Measurements from ENCODE around the gene AP5Z1. TPM values are rescaled to one million over a fixed set of nuclear protein-coding genes. Genes with fewer than 3 reads are reported as not detected.

The AP5Z1 gene
- total and polyA plus RNA-seq, 2 donors (not counting 1 experiment from before 2014, with no cell fraction given): 99.7 to 113 TPM

DNA sequence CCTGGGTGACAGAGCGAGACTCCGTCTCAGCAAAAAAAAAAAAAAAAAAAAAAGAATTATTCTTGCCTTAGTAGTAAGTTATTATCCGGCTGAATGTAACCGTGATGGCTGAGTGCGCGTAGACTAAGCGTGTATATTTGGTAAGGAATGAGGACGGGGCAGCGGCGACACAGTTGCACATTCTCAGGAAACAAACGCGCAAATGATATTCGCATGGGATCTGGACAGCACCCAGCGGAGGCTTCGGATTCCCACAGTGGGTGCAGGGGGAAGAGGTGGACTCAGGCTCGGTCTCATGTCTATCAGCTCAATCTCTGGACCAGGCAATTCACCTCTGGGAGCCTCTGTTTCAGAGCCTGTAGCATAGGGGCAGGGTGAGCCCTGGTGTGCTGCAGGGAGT is 57.3 kb downstream of the AP5Z1 start:
- intact Hi-C loops (cut with micrococcal nuclease): loop anchor here (5.0 kb wide), 1 partner anchor 620 kb away; no protein-coding TSS in a partner anchor
- Histone ChIP-seq H3K4me1 (ENCODE audit: control insufficient read depth in 2 of 2, insufficient read depth in 2 of 2, low read length in 2 of 2) (no peaks in the 10 kb centered on the region), H3K27me3 (replicated peaks in 1 of 4; ENCODE audit: control extremely low read depth in 1 of 4, control insufficient read depth in 3 of 4, insufficient read depth in 4 of 4, low read length in 3 of 4) (no peaks in the 10 kb centered on the region), H3K4me2 (replicated peaks; ENCODE audit: low read depth, low read length, poor library complexity, severe bottlenecking) (no peak overlapping the region), H3K79me2 (ENCODE audit: control insufficient read depth, insufficient read depth, low read length) (no peaks in the 10 kb centered on the region), H2AFZ (ENCODE audit: insufficient read depth, low read depth, low read length, poor library complexity, severe bottlenecking) (no peak overlapping the region), H3K9me3 (ENCODE audit: control extremely low read depth in 1 of 3, control insufficient read depth in 2 of 3, insufficient read depth in 1 of 3, low read length in 2 of 3) (peaks cover 0 to 14% (median 0%) of the 10 kb centered on the region in 3 donors), H4K20me1 (ENCODE audit: control insufficient read depth, insufficient read depth, low read length, poor library complexity, severe bottlenecking) (no peaks in the 10 kb centered on the region), H3K27ac (ENCODE audit: low read length in 2 of 2) (no peak overlapping the region), H3K4me3 (ENCODE audit: control extremely low read depth in 1 of 5, extremely low read depth in 1 of 5, insufficient read depth in 1 of 5, low read depth in 2 of 5, low read length in 4 of 5) (no peak overlapping the region), H3K36me3 (replicated peaks in 1 of 2; ENCODE audit: control extremely low read depth in 1 of 2, control insufficient read depth in 1 of 2, extremely low read depth in 1 of 2, insufficient read depth in 2 of 2, low read length in 1 of 2) (no peaks in the 10 kb centered on the region), H3K9ac (ENCODE audit: low read length) (no peak overlapping the region)
- DNase-seq (no peak), ATAC-seq (ENCODE audit: low read depth) (no peak)
- TF ChIP-seq EZH2 (IDR thresholded peaks at IDR 0.05; ENCODE audit: borderline replicate concordance, insufficient read depth, low read depth, low read length, poor library complexity, severe bottlenecking) (no peak), CTCF (IDR thresholded peaks at IDR 0.05) (no peak)
- Mint-ChIP-seq H3K4me3 (no peak overlapping the region), H3K27me3 (no peaks in the 10 kb centered on the region), H3K9me3 (ENCODE audit: insufficient read depth) (no peaks in the 10 kb centered on the region), H3K4me1 (no peaks in the 10 kb centered on the region), H3K27ac (no peak overlapping the region)
- WGBS (ENCODE audit: insufficient coverage): 97% methylated on average over 16 of the region's 16 CpGs
- ChIA-PET CTCF (interaction anchor here (0.8 kb wide), 1 partner anchor 253 kb away, joined by 3 read pairs; no protein-coding TSS in a partner anchor), POLR2A (no interaction called here)

- no peaks in the 10 kb centered on the region for H3K27me3 ChIP-seq (replicated peaks in 1 of 4; ENCODE audit: control extremely low read depth in 1 of 4, control insufficient read depth in 3 of 4, insufficient read depth in 4 of 4, low read length in 3 of 4)
- H4K20me1 ChIP-seq (ENCODE audit: control insufficient read depth, insufficient read depth, low read length, poor library complexity, severe bottlenecking): no peaks in the 10 kb centered on the region
- no peak overlapping the region for H3K4me2 ChIP-seq (replicated peaks; ENCODE audit: low read depth, low read length, poor library complexity, severe bottlenecking)
- 81% methylated on average over 15 of the region's 17 CpGs for WGBS (ENCODE audit: insufficient coverage)
- no peak for DNase-seq
- CTCF ChIA-PET: interaction anchor here (0.6 kb wide), 1 partner anchor 139 kb away, joined by 3 read pairs; no protein-coding TSS in a partner anchor
- no peaks in the 10 kb centered on the region for H3K36me3 ChIP-seq (replicated peaks in 1 of 2; ENCODE audit: control extremely low read depth in 1 of 2, control insufficient read depth in 1 of 2, extremely low read depth in 1 of 2, insufficient read depth in 2 of 2, low read length in 1 of 2)
- POLR2A ChIA-PET: no interaction called here
- ATAC-seq (ENCODE audit: low read depth): no peak
- H3K9ac ChIP-seq (ENCODE audit: low read length): no peak overlapping the region
- H3K4me1 ChIP-seq (ENCODE audit: control insufficient read depth in 2 of 2, insufficient read depth in 2 of 2, low read length in 2 of 2): no peaks in the 10 kb centered on the region
- H2AFZ ChIP-seq (ENCODE audit: insufficient read depth, low read depth, low read length, poor library complexity, severe bottlenecking): no peak overlapping the region
- H3K4me3 Mint-ChIP-seq: no peak overlapping the region
- no peak overlapping the region for H3K27ac ChIP-seq (ENCODE audit: low read length in 2 of 2)
- H3K4me3 ChIP-seq (ENCODE audit: control extremely low read depth in 1 of 5, extremely low read depth in 1 of 5, insufficient read depth in 1 of 5, low read depth in 2 of 5, low read length in 4 of 5): no peak overlapping the region
- no peak overlapping the region for H3K27ac Mint-ChIP-seq
- no peaks in the 10 kb centered on the region for H3K27me3 Mint-ChIP-seq
- H3K79me2 ChIP-seq (ENCODE audit: control insufficient read depth, insufficient read depth, low read length): no peaks in the 10 kb centered on the region
- no peaks in the 10 kb centered on the region for H3K4me1 Mint-ChIP-seq
- intact Hi-C loops (cut with micrococcal nuclease): loop anchor here (5.0 kb wide), 1 partner anchor 619 kb away; no protein-coding TSS in a partner anchor
- no peaks in the 10 kb centered on the region for H3K9me3 Mint-ChIP-seq (ENCODE audit: insufficient read depth)
- H3K9me3 ChIP-seq (ENCODE audit: control extremely low read depth in 1 of 3, control insufficient read depth in 2 of 3, insufficient read depth in 1 of 3, low read length in 2 of 3): peaks cover 0 to 14% (median 0%) of the 10 kb centered on the region in 3 donors
- TF ChIP-seq EZH2 (IDR thresholded peaks at IDR 0.05; ENCODE audit: borderline replicate concordance, insufficient read depth, low read depth, low read length, poor library complexity, severe bottlenecking): no peak
- no peak for TF ChIP-seq CTCF (IDR thresholded peaks at IDR 0.05)
Observed at GRCh38 chr7:4833176-4833575, 57.8 kb downstream of the AP5Z1 start.

All from B cell (primary cell).